MM.1S (cell line): ENCODE measurements around the gene THEM4.

Experiments
- EZH2 ChIP-seq: fragments of 300-600 bp; sonication (generic); optimal IDR thresholded peaks from 2 replicates; pipeline ENCODE3; 2017; ENCODE audit warnings: low read depth, mild to moderate bottlenecking, antibody characterized with exemption, low read length, mixed read lengths
- EZH2phosphoT487 ChIP-seq: fragments of 300-600 bp; sonication (generic); IDR thresholded peaks from 2 replicates; pipeline ENCODE4 v1.6.1; 2018; ENCODE audit warnings: antibody characterized with exemption, low read length
- TF ChIP-seq, protein P1 (sequence below): fragments of 300-600 bp; sonication (generic); IDR thresholded peaks from 2 replicates; pipeline ENCODE4 v1.5.1; 2016; ENCODE audit warnings: antibody characterized with exemption, low read length, mixed read lengths

DNA sequence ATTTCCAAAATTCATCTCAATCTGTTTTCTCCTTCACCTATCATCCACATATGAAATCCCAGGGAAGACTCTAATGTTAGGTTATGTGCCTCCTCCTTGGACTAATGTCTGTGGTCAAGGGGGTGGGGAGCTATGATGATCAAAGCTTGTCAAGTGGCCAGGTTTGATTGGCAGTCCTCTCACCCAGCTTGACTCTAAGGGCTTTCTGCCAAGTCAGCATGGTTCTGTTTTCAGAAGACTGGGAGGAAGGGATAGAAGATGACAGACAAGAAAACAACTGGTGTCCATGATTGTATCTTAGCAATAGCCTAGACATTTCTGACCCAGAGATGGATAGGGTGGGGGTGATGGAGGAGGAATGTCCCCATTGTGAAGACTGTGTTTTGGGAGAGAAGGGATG lies 46.7 kb downstream of the THEM4 start:
- TF ChIP-seq, protein P1, sequence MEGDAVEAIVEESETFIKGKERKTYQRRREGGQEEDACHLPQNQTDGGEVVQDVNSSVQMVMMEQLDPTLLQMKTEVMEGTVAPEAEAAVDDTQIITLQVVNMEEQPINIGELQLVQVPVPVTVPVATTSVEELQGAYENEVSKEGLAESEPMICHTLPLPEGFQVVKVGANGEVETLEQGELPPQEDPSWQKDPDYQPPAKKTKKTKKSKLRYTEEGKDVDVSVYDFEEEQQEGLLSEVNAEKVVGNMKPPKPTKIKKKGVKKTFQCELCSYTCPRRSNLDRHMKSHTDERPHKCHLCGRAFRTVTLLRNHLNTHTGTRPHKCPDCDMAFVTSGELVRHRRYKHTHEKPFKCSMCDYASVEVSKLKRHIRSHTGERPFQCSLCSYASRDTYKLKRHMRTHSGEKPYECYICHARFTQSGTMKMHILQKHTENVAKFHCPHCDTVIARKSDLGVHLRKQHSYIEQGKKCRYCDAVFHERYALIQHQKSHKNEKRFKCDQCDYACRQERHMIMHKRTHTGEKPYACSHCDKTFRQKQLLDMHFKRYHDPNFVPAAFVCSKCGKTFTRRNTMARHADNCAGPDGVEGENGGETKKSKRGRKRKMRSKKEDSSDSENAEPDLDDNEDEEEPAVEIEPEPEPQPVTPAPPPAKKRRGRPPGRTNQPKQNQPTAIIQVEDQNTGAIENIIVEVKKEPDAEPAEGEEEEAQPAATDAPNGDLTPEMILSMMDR, result no peak
- TF ChIP-seq EZH2 (no peak), EZH2phosphoT487 (no peak)
